ENCODE measurements around the gene SERF2.

Gene SERF2

DNA sequence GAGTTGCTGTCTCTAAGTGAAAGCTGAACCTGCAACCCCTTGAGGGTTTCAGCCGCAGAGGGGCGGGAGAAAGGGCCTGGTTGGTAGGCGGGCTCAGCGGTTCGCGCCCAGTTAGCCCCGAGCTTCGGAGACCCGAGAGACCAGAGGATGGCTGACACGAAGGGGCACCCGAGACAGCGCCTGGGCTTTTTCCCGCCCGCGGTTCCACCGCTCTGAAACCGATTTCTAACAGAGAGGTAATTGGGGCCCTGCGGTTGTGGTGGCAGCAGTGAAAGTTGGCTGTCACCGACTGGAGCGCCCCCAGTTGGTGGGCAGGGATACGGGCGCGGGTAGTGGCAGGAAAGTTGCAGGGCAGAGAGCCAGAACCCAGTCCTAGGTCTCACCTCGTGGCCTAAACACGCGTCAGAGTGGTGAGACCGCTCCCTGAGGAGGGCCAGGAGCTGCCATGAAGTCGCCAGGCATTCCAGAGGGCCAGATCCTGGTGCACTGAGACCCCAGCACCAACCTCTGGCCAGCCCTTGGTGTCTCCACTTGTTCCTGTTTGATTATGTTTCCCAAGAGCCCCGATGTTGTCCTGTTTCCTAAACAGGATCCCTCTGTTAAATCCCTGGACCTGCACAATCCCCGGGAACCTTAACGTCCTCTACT is 14.7 kb upstream of the SERF2 start:
- DNase-seq (ENCODE audit: low spot score): peak; percentile 79
- TF ChIP-seq, protein P1, sequence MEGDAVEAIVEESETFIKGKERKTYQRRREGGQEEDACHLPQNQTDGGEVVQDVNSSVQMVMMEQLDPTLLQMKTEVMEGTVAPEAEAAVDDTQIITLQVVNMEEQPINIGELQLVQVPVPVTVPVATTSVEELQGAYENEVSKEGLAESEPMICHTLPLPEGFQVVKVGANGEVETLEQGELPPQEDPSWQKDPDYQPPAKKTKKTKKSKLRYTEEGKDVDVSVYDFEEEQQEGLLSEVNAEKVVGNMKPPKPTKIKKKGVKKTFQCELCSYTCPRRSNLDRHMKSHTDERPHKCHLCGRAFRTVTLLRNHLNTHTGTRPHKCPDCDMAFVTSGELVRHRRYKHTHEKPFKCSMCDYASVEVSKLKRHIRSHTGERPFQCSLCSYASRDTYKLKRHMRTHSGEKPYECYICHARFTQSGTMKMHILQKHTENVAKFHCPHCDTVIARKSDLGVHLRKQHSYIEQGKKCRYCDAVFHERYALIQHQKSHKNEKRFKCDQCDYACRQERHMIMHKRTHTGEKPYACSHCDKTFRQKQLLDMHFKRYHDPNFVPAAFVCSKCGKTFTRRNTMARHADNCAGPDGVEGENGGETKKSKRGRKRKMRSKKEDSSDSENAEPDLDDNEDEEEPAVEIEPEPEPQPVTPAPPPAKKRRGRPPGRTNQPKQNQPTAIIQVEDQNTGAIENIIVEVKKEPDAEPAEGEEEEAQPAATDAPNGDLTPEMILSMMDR (IDR thresholded peaks at IDR 0.05; ENCODE audit: extremely low read depth, missing control alignments): peak; percentile 82

DNA sequence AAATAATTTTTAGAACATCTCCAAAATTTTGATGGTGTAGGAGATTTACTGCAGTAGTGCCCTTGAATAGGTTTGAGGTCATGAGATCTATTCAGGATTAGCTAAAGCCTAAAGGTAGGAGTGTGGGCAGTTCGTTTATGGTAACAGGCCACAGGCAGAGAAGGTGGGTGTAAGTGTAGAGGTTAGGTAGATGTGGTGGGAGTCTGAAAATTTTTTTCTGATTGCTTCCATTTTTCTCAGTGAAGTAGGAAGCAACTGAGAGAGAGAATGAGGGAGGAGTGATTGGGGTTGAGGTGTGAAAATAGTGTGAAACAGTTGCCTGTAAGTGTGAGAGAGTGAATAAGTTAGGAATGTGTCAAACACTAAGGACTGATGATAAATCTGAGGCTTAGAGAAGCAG is 13.1 kb upstream of the SERF2 start:
- TF ChIP-seq, protein P1 (IDR thresholded peaks at IDR 0.05; ENCODE audit: extremely low read depth, missing control alignments): no peak

DNA sequence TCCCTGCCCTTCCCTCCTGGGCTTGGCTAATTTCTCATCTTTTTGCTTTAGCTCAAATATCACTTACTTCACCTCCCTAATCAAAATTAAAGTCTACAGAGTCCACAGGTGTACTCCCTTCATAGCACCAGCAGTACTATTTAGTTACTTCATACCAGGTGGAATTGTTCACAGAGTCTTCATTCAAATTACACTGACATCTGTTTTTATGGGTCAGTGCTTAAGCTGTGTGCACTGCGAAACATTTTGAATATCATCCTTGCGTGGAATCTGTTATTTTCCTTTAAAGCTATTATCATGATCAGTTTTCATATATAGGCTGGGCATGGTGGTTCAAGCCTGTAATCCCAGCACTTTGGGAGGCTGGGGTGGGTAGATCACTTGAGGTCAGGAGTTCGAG is 2.7 kb upstream of the SERF2 start:
- TF ChIP-seq, protein P1 (IDR thresholded peaks at IDR 0.05; ENCODE audit: extremely low read depth, missing control alignments): no peak
- DNase-seq (ENCODE audit: low spot score): no peak

More for the DNA sequence above, 13.1 kb upstream of the SERF2 start:
- no peak for DNase-seq (ENCODE audit: low spot score)

GRCh38 chr15:43792761-43793476 is 799 bp downstream of the SERF2 start:
- DNase-seq (ENCODE audit: low spot score): no peak
- TF ChIP-seq, protein P1 (IDR thresholded peaks at IDR 0.05; ENCODE audit: extremely low read depth, missing control alignments): no peak

DNA sequence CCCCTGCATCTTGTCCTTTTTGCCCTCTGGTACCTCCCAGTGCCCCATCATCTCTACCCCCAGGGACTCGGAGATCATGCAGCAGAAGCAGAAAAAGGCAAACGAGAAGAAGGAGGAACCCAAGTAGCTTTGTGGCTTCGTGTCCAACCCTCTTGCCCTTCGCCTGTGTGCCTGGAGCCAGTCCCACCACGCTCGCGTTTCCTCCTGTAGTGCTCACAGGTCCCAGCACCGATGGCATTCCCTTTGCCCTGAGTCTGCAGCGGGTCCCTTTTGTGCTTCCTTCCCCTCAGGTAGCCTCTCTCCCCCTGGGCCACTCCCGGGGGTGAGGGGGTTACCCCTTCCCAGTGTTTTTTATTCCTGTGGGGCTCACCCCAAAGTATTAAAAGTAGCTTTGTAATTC is 1.5 kb downstream of the SERF2 start:
- DNase-seq (ENCODE audit: low spot score): no peak

DNA sequence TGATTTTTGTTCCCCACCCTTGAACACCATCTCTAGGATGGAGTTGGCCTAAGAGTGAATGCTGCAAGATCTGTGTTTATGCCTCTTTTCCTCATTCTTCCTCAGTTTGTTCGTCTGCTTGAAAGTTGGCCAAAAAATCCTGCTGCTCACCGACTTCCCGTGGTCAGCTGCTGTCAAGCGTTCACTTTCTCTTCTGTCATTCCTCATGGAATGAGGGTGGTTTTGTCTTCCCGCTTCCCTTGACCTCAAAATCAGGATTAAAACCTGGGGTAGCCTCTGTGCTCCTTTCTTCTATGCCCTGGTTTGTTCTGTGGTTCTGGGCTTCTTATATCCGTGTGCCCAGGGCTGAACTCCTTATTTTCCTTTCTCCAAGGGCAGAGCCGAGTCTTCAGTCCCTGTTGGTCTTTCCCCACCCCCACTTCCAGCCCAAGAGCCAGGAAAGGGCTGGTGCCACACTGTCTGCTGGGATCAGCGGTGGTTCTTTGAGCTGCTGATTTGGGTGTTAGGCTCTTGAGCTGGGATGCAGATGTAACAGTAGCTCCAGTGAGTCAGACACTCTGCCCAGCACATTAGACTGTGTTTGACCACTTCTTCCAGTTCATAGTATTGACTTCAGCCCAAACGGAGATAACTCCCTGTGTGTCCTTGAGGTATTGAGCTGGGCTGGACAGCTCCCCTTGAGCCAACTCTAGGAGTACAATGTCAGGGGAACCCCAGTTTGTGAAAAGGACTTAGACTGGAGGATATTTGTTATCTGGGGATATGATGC is 2.3 kb downstream of the SERF2 start:
- TF ChIP-seq, protein P1 (IDR thresholded peaks at IDR 0.05; ENCODE audit: extremely low read depth, missing control alignments): no peak
- DNase-seq (ENCODE audit: low spot score): no peak

More for the DNA sequence above, 1.5 kb downstream of the SERF2 start:
- TF ChIP-seq, protein P1 (IDR thresholded peaks at IDR 0.05; ENCODE audit: extremely low read depth, missing control alignments): no peak

GRCh38 chr15:43795197-43795596 is 3.1 kb downstream of the SERF2 start:
- TF ChIP-seq, protein P1 (IDR thresholded peaks at IDR 0.05; ENCODE audit: extremely low read depth, missing control alignments): no peak
- no peak for DNase-seq (ENCODE audit: low spot score)

Data from GM20000 (cell line).